HG03025 (cell line): ENCODE measurements around the gene MAVS.

Source experiments
- ATAC-seq: cut with Tn5 transposase; IDR thresholded peaks from one replicate; pipeline ENCODE4 v1.9.1; 2021; ENCODE audit warnings: mild to moderate bottlenecking, moderate library complexity; ENCODE audit not compliant: unreplicated experiment, low FRiP score

The MAVS gene

GRCh38 chr20:3906744-3907721 lies 60.4 kb downstream of the MAVS start:
- peak; percentile 63 for ATAC-seq

GRCh38 chr20:3908667-3909066 lies 62.0 kb downstream of the MAVS start:
- no peak for ATAC-seq

GRCh38 chr20:3909952-3910366 lies 63.3 kb downstream of the MAVS start:
- no peak for ATAC-seq

GRCh38 chr20:3910853-3911252 lies 64.2 kb downstream of the MAVS start:
- no peak for ATAC-seq

GRCh38 chr20:3911956-3912355 lies 65.3 kb downstream of the MAVS start:
- no peak for ATAC-seq

GRCh38 chr20:3914446-3914845 lies 67.8 kb downstream of the MAVS start:
- ATAC-seq: no peak

- ATAC-seq: no peak
Observed at GRCh38 chr20:3915691-3916090, 69.1 kb downstream of the MAVS start.

- no peak for ATAC-seq
Observed at GRCh38 chr20:3916364-3916763, 69.7 kb downstream of the MAVS start.

- no peak for ATAC-seq
Observed at GRCh38 chr20:3919352-3919751, 72.7 kb downstream of the MAVS start.

GRCh38 chr20:3922223-3922982 lies 75.8 kb downstream of the MAVS start:
- no peak for ATAC-seq

- ATAC-seq: no peak
Observed at GRCh38 chr20:3922983-3923339, 76.3 kb downstream of the MAVS start.

- ATAC-seq: no peak
Observed at GRCh38 chr20:3923818-3924217, 77.2 kb downstream of the MAVS start.

- no peak for ATAC-seq
Observed at GRCh38 chr20:3924304-3925112, 77.9 kb downstream of the MAVS start.

- ATAC-seq: no peak
Observed at GRCh38 chr20:3925113-3925695, 78.6 kb downstream of the MAVS start.
